Measurements from ENCODE around the gene TMEM181.

DNA sequence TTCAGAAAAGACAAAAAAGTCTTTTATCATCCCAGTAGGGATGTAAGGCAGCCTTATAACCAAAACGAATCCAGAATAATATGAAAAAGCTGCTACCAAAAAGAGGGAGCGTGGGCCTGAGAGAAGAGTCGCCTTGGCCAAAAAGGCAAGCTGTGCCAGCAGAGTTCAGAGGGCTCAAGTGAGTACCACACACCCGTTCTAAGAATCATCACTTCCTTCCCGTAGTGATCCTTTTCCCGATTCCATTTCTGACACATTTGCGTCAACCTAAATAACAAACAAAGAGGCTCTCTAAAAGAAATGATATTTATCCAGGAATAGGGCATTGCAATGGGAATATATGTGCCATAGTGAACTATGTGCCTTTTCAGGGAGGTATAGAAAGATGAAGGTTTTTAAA is 3.8 kb upstream of the TMEM181 start:
- no peak for TF ChIP-seq YY1 (IDR thresholded peaks at IDR 0.05)
- no peak for TF ChIP-seq RAD21 (IDR thresholded peaks at IDR 0.05)
- no peak for TF ChIP-seq CTCF (IDR thresholded peaks at IDR 0.05; ENCODE audit: low read depth, low read length, missing input control)
- TF ChIP-seq RXRA (IDR thresholded peaks at IDR 0.05), result no peak
- TF ChIP-seq HNF4A (conservative IDR thresholded peaks at IDR 0.05), result no peak
- TF ChIP-seq SP1 (IDR thresholded peaks at IDR 0.05), result no peak
- no peak for TF ChIP-seq FOXA1 (IDR thresholded peaks at IDR 0.05)

All from liver (tissue), 3 donors.